Measurements from ENCODE around the gene TRIM45. TPM values are rescaled to one million over a fixed set of nuclear protein-coding genes. Genes with fewer than 3 reads are reported as not detected.

Gene TRIM45
- total RNA-seq, 4 donors from 2014 or later = 0.38 to 1.1 (median 0.60) TPM

DNA sequence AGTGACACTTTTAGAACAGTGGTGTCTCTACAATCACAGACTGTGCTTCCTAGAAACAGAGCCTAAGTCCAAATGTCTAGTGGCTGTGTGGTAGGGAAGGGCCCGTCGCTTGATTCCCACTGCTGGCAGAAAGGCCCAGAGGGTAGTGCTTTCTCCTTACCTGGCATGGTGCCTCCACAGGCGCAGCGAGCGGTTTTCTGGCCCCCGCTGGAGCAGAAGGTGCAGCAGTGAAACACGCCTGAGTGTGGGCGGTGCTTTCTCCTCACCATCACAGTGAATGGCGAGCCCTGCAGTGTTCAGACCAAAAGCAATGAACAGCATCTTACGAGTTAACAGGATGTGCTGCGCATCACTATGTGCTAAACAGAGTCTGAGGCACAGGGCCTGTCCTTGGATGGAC, 8.3 kb downstream of the TRIM45 start:
- intact Hi-C loops (cut with DNase I) = no loop called here
- Histone ChIP-seq H3K4me1 (peaks cover 0 to 8% (median 3%) of the 10 kb centered on the region in 3 donors), H3K27ac (no peak overlapping the region), H3K4me3 (no peak overlapping the region), H3K36me3 (peaks cover 0 to 21% (median 0%) of the 10 kb centered on the region in 3 donors), H3K9me3 (no peaks in the 10 kb centered on the region), H3K27me3 (no peaks in the 10 kb centered on the region)
- no peak for DNase-seq
- WGBS, 2 donors = 87 to 90% methylated on average over 2 to 8 of the region's 11 CpGs
- TF ChIP-seq POLR2A (IDR thresholded peaks at IDR 0.05) = no peak

DNA sequence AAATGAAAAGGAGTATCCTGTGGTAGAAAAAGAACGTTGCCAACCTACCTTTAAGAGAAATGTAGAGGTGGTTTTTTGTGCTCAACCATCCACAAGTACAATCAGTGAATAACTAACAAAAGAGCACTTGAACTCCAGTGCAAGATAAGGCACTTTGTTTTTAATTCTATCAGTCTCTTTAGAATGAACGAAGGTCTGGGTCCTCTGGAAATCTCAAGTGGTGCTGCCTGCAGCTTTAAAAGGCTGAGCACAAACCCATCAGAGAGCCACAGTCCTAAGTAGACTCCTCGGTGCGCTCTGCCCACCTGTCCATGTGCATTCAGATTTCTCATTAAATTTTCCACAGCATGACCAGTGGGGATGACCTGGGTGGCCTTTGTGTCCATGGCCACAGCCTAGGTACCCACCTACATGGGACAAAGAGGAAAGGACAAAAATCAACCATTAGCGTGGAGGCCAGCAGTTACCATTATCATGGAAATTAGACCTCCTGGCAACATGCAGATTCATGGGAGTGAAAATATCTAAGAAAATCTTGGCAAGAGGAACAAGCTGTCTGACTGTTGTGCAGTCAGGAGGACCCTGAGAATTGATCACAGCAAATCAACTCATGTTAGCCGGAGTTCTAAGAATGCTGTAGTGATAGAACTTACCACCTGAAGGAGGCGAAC, 9.4 kb downstream of the TRIM45 start:
- Histone ChIP-seq H3K4me1 (peaks cover 0 to 8% (median 3%) of the 10 kb centered on the region in 3 donors), H3K4me3 (no peak overlapping the region), H3K36me3 (peaks cover 0 to 26% (median 0%) of the 10 kb centered on the region in 3 donors), H3K27ac (no peak overlapping the region), H3K9me3 (no peaks in the 10 kb centered on the region), H3K27me3 (no peaks in the 10 kb centered on the region)
- WGBS, 2 donors = 90 to 93% methylated on average over 6 to 7 of the region's 7 CpGs
- TF ChIP-seq POLR2A (IDR thresholded peaks at IDR 0.05) = no peak
- TF ChIP-seq, protein P1, sequence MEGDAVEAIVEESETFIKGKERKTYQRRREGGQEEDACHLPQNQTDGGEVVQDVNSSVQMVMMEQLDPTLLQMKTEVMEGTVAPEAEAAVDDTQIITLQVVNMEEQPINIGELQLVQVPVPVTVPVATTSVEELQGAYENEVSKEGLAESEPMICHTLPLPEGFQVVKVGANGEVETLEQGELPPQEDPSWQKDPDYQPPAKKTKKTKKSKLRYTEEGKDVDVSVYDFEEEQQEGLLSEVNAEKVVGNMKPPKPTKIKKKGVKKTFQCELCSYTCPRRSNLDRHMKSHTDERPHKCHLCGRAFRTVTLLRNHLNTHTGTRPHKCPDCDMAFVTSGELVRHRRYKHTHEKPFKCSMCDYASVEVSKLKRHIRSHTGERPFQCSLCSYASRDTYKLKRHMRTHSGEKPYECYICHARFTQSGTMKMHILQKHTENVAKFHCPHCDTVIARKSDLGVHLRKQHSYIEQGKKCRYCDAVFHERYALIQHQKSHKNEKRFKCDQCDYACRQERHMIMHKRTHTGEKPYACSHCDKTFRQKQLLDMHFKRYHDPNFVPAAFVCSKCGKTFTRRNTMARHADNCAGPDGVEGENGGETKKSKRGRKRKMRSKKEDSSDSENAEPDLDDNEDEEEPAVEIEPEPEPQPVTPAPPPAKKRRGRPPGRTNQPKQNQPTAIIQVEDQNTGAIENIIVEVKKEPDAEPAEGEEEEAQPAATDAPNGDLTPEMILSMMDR (IDR thresholded peaks at IDR 0.05) = no peak
- DNase-seq = no peak
- intact Hi-C loops (cut with DNase I) = no loop called here

GRCh38 chr1:117110774-117111173, 10.8 kb downstream of the TRIM45 start:
- peaks cover 0 to 36% (median 0%) of the 10 kb centered on the region in 3 donors for H3K36me3 ChIP-seq
- no peak overlapping the region for H3K4me3 ChIP-seq
- no peak for TF ChIP-seq POLR2A (IDR thresholded peaks at IDR 0.05)
- TF ChIP-seq, protein P1 (IDR thresholded peaks at IDR 0.05) = no peak
- no peaks in the 10 kb centered on the region for H3K27me3 ChIP-seq
- no peaks in the 10 kb centered on the region for H3K9me3 ChIP-seq
- intact Hi-C loops (cut with DNase I) = no loop called here
- 30 to 45% methylated on average over 2 of the region's 2 CpGs for WGBS, 2 donors
- DNase-seq = no peak
- H3K27ac ChIP-seq = no peak overlapping the region
- peaks cover 0 to 8% (median 3%) of the 10 kb centered on the region in 3 donors for H3K4me1 ChIP-seq

DNA sequence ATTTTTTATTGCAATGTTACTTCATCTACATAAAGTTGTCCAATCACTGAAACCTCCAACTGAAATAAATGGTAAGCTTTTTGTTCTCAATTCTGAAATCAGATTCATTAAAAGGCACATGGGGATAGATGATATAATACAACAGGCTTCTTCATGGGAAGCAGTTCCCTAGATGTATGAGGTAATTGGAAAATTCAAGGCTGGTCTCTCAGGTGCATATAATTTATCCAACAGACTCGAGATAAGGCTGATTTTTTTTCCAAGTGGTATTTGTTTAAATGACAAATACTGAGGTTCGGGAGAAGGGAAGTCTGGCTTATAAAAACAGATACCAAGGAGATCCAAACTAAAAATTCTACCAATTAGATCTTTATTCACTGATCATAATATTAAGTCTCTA, 14.2 kb downstream of the TRIM45 start:
- Histone ChIP-seq H3K4me3 (no peak overlapping the region), H3K36me3 (peaks cover 0 to 48% (median 0%) of the 10 kb centered on the region in 3 donors), H3K9me3 (no peaks in the 10 kb centered on the region), H3K4me1 (peaks cover 0 to 8% (median 3%) of the 10 kb centered on the region in 3 donors), H3K27ac (no peak overlapping the region), H3K27me3 (no peaks in the 10 kb centered on the region)
- TF ChIP-seq POLR2A (IDR thresholded peaks at IDR 0.05) = no peak
- TF ChIP-seq, protein P1 (IDR thresholded peaks at IDR 0.05) = no peak
- 82 to 84% methylated on average over 2 of the region's 2 CpGs for WGBS, 2 donors
- DNase-seq = no peak
- intact Hi-C loops (cut with DNase I) = no loop called here

DNA sequence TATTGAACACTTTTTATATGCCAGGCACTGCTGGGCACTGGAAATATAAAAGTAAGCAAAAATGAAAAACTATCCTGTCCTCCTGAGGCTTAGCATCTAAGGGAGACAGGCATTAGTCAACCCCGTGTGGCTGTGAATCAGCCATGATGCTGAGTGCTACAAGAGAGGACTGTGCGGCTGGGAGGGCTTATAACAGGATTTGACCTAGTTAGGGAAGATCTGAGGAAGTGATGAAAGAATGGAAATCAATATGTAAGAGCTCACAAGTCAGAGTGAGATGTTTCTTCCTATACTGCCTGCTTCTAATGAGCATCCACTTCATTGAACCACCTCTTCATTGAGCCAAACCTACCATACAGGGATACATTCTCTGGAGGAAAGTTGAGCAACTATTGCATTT, 15.1 kb downstream of the TRIM45 start:
- peaks cover 0 to 8% (median 3%) of the 10 kb centered on the region in 3 donors for H3K4me1 ChIP-seq
- no peak for DNase-seq
- peaks cover 0 to 50% (median 0%) of the 10 kb centered on the region in 3 donors for H3K36me3 ChIP-seq
- intact Hi-C loops (cut with DNase I) = no loop called here
- H3K4me3 ChIP-seq = no peak overlapping the region
- no peaks in the 10 kb centered on the region for H3K9me3 ChIP-seq
- no peak overlapping the region for H3K27ac ChIP-seq
- H3K27me3 ChIP-seq = no peaks in the 10 kb centered on the region
- TF ChIP-seq POLR2A (IDR thresholded peaks at IDR 0.05) = no peak
- TF ChIP-seq, protein P1 (IDR thresholded peaks at IDR 0.05) = no peak
- 65 to 92% methylated on average over 2 of the region's 2 CpGs for WGBS, 2 donors
